Measurements from ENCODE around the gene OR4K13. TPM values are rescaled to one million over a fixed set of nuclear protein-coding genes. Genes with fewer than 3 reads are reported as not detected.

The OR4K13 gene
- total RNA-seq, 4 donors from 2014 or later: not detected

DNA sequence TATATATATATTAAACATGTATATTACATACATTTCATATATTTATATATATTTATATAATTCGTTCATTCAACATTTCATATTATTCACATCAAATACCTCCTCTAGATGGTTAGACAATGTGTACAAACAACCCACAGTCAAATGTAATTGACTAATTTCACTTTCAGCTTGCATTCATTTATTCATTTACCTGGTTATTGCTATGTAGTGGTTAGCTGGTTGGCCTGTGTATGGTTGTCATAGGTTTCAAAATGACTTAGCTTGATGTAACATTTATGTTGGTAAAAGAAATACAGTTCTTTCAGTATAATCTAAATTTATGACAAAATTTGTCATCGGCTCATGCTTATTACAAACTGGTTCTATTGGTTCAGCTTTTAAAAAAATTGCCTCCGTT lies 389 bp downstream of the OR4K13 start:
- intact Hi-C loops (cut with DNase I; ENCODE audit: low total_unique reads) (no loop called here), in situ Hi-C loops (cut with MboI; ENCODE audit: low pct_ligation_motif_present in 1 of 4, low pct_unique_long_range_greater_than_20kb in 1 of 4, low sequenced_read_pairs in 3 of 4) (no loop called here)
- 67 to 68% methylated on average over 3 of the region's 3 CpGs for WGBS, 2 donors (ENCODE audit: low coverage in 1 of 2)
- Histone ChIP-seq H3K9me3 (peaks cover 0 to 2% of the 10 kb centered on the region in 2 donors), H3K27ac (no peak overlapping the region), H3K4me1 (no peaks in the 10 kb centered on the region), H3K36me3 (no peaks in the 10 kb centered on the region), H3K27me3 (no peaks in the 10 kb centered on the region), H3K4me3 (no peak overlapping the region)
- DNase-seq: no peak
- TF ChIP-seq, protein P1, sequence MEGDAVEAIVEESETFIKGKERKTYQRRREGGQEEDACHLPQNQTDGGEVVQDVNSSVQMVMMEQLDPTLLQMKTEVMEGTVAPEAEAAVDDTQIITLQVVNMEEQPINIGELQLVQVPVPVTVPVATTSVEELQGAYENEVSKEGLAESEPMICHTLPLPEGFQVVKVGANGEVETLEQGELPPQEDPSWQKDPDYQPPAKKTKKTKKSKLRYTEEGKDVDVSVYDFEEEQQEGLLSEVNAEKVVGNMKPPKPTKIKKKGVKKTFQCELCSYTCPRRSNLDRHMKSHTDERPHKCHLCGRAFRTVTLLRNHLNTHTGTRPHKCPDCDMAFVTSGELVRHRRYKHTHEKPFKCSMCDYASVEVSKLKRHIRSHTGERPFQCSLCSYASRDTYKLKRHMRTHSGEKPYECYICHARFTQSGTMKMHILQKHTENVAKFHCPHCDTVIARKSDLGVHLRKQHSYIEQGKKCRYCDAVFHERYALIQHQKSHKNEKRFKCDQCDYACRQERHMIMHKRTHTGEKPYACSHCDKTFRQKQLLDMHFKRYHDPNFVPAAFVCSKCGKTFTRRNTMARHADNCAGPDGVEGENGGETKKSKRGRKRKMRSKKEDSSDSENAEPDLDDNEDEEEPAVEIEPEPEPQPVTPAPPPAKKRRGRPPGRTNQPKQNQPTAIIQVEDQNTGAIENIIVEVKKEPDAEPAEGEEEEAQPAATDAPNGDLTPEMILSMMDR (IDR thresholded peaks at IDR 0.05): no peak
- no peak for TF ChIP-seq POLR2AphosphoS5 (IDR thresholded peaks at IDR 0.05)
- TF ChIP-seq EP300 (IDR thresholded peaks at IDR 0.05; ENCODE audit: low read depth): no peak
- TF ChIP-seq POLR2A (IDR thresholded peaks at IDR 0.05): no peak

DNA sequence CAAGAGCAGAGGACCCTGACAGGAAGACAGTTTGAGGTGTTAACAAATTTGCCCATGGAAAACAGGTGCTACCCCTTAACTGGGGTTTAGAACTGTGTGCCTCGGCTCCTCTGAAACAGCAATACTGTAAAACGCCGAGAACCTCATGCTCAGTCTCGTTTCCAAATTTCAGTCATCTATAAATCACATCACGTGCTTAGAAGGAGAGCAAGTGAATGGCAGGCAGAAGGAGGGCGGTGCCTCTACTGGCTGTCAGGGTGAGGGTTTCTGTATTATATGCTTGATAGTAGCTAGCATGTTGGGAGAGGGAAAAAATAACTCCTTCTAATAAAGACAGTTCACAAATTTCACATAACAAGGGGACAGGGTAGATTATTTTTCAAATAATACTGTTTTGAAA lies 4.8 kb downstream of the OR4K13 start:
- intact Hi-C loops (cut with DNase I; ENCODE audit: low total_unique reads): no loop called here

DNA sequence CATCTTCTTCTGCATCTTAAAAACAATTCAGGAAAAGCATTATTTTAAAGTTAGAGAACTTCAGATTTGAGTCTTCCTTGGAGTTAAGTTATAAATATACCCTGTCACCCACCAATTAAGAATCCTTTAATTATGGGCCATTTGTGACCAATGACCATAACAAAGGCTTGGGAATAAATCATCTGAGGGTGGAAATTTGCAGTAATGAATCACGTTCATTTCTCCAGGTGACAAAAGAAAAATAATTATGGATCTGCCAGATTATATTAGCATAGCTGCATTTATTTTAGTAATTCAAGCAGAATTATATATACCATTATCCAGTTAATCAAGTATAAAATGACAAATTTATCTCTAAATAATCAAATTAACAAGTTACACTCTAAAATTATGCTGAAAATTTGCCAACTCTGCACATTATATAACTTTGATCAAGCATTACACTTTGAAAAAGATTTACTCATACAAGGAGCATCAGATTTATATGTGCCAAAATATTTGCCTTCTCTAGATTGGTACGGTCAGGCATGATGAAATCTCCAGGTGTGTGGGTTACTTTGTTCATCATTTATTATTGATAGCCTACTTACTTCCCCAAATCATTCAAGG lies 16.5 kb downstream of the OR4K13 start, which contains the start of gene OR4K14:
Gene OR4K14 (minus strand): TSS at position 51 of the 609 bp plus-strand sequence. CDS start 4,114 bp downstream, outside the sequence.
- Histone ChIP-seq H3K27me3 (no peaks in the 10 kb centered on the region), H3K4me1 (no peaks in the 10 kb centered on the region), H3K36me3 (no peaks in the 10 kb centered on the region), H3K4me3 (no peak within 1 kb of the TSS), H3K27ac (no peak within 1 kb of the TSS), H3K9me3 (peaks cover 0 to 2% of the 10 kb centered on the region in 2 donors)
- in situ Hi-C loops (cut with MboI; ENCODE audit: low pct_ligation_motif_present in 1 of 4, low pct_unique_long_range_greater_than_20kb in 1 of 4, low sequenced_read_pairs in 3 of 4) (no loop called here), intact Hi-C loops (cut with DNase I; ENCODE audit: low total_unique reads) (no loop called here)
- WGBS, 2 donors (ENCODE audit: low coverage in 1 of 2): 67 to 76% methylated on average over 2 of the region's 2 CpGs
- TF ChIP-seq EP300 (IDR thresholded peaks at IDR 0.05; ENCODE audit: low read depth) (no peak), POLR2A (IDR thresholded peaks at IDR 0.05) (no peak), POLR2AphosphoS5 (IDR thresholded peaks at IDR 0.05) (no peak)
- TF ChIP-seq, protein P1 (IDR thresholded peaks at IDR 0.05): no peak
- DNase-seq: no peak

More for the DNA sequence above, 4.8 kb downstream of the OR4K13 start:
- no peaks in the 10 kb centered on the region for H3K4me1 ChIP-seq
- H3K27ac ChIP-seq: no peak overlapping the region
- no peak overlapping the region for H3K4me3 ChIP-seq
- 76 to 78% methylated on average over 6 of the region's 6 CpGs for WGBS, 2 donors (ENCODE audit: low coverage in 1 of 2)
- H3K9me3 ChIP-seq: peaks cover 0 to 2% of the 10 kb centered on the region in 2 donors
- TF ChIP-seq EP300 (IDR thresholded peaks at IDR 0.05; ENCODE audit: low read depth): no peak
- TF ChIP-seq POLR2AphosphoS5 (IDR thresholded peaks at IDR 0.05): no peak
- no peak for DNase-seq
- H3K27me3 ChIP-seq: no peaks in the 10 kb centered on the region
- H3K36me3 ChIP-seq: no peaks in the 10 kb centered on the region
- in situ Hi-C loops (cut with MboI; ENCODE audit: low pct_ligation_motif_present in 1 of 4, low pct_unique_long_range_greater_than_20kb in 1 of 4, low sequenced_read_pairs in 3 of 4): no loop called here

DNA sequence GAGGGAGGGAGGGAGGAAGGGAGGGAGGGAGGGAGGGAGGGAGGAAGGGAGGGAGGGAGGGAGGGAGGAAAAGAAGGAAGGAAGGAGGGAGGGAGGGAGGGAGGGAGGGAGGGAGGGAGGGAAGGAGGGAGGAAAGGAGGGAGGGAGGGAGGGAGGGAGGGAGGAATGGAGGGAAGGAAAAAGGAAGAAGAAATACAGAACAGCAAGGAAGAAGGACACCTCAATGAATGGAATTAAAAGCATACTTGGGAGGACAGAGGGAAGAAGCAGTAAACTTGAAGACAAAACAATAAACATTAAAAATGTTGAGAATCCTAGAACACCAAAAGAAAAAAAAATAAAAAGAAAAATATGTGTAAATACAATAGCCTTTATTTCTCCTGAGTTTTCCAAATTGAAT lies 27.7 kb downstream of the OR4K13 start:
- in situ Hi-C loops (cut with MboI; ENCODE audit: low pct_ligation_motif_present in 1 of 4, low pct_unique_long_range_greater_than_20kb in 1 of 4, low sequenced_read_pairs in 3 of 4) (no loop called here), intact Hi-C loops (cut with DNase I; ENCODE audit: low total_unique reads) (no loop called here)
- no peak for TF ChIP-seq POLR2AphosphoS5 (IDR thresholded peaks at IDR 0.05)
- TF ChIP-seq, protein P1 (IDR thresholded peaks at IDR 0.05): no peak
- TF ChIP-seq POLR2A (IDR thresholded peaks at IDR 0.05): no peak
- TF ChIP-seq EP300 (IDR thresholded peaks at IDR 0.05; ENCODE audit: low read depth): no peak
- H3K9me3 ChIP-seq: peaks cover 0 to 3% of the 10 kb centered on the region in 2 donors
- H3K4me3 ChIP-seq: no peak overlapping the region
- H3K36me3 ChIP-seq: no peaks in the 10 kb centered on the region
- no peaks in the 10 kb centered on the region for H3K27me3 ChIP-seq
- no peak for DNase-seq
- no peak overlapping the region for H3K27ac ChIP-seq
- no peaks in the 10 kb centered on the region for H3K4me1 ChIP-seq

DNA sequence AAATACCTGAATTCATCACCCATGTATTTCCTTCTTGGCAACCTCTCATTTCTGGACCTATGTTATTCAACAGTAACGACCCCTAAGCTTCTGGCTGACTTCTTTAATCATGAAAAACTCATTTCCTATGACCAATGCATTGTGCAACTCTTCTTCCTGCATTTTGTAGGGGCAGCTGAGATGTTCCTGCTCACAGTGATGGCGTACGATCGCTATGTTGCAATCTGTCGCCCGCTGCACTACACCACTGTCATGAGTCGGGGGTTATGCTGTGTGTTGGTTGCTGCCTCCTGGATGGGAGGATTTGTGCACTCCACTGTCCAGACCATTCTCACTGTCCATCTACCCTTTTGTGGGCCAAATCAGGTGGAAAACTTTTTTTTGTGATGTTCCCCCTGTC lies 33.5 kb downstream of the OR4K13 start:
- 76 to 80% methylated on average over 4 to 7 of the region's 7 CpGs for WGBS, 2 donors (ENCODE audit: low coverage in 1 of 2)
- TF ChIP-seq POLR2A (IDR thresholded peaks at IDR 0.05) (no peak), POLR2AphosphoS5 (IDR thresholded peaks at IDR 0.05) (no peak), EP300 (IDR thresholded peaks at IDR 0.05; ENCODE audit: low read depth) (no peak)
- TF ChIP-seq, protein P1 (IDR thresholded peaks at IDR 0.05): no peak
- Histone ChIP-seq H3K9me3 (no peaks in the 10 kb centered on the region), H3K27ac (no peak overlapping the region), H3K4me3 (no peak overlapping the region), H3K36me3 (no peaks in the 10 kb centered on the region), H3K4me1 (no peaks in the 10 kb centered on the region), H3K27me3 (no peaks in the 10 kb centered on the region)
- in situ Hi-C loops (cut with MboI; ENCODE audit: low pct_ligation_motif_present in 1 of 4, low pct_unique_long_range_greater_than_20kb in 1 of 4, low sequenced_read_pairs in 3 of 4): no loop called here
- DNase-seq: no peak
- intact Hi-C loops (cut with DNase I; ENCODE audit: low total_unique reads): no loop called here

All from transverse colon (tissue), 4 donors.